ENCODE results near the gene ABRACL.

Gene ABRACL

GRCh38 chr6:138988469-138988834 is 40.1 kb upstream of the ABRACL start:
- peak; percentile 41 for TF ChIP-seq CTCF (IDR thresholded peaks at IDR 0.05)

- no peak for TF ChIP-seq CTCF (IDR thresholded peaks at IDR 0.05)
Observed at GRCh38 chr6:138989098-138989983, 39.2 kb upstream of the ABRACL start.

GRCh38 chr6:138991206-138991605 is 37.3 kb upstream of the ABRACL start:
- no peak for TF ChIP-seq CTCF (IDR thresholded peaks at IDR 0.05)

GRCh38 chr6:138996524-138996923 is 32.0 kb upstream of the ABRACL start:
- TF ChIP-seq CTCF (IDR thresholded peaks at IDR 0.05), result no peak

- TF ChIP-seq CTCF (IDR thresholded peaks at IDR 0.05), result no peak
Observed at GRCh38 chr6:138997136-138997535, 31.4 kb upstream of the ABRACL start.

- TF ChIP-seq CTCF (IDR thresholded peaks at IDR 0.05), result no peak
Observed at GRCh38 chr6:138999949-139000725, 28.4 kb upstream of the ABRACL start.

GRCh38 chr6:139003751-139004150 is 24.8 kb upstream of the ABRACL start:
- no peak for TF ChIP-seq CTCF (IDR thresholded peaks at IDR 0.05)

Data from LNCAP (cell line).